NT2/D1 (cell line): ENCODE results near the gene RAB43.

ENCODE experiments used
- YY1 ChIP-seq: IDR thresholded peaks from 2 replicates; pipeline ENCODE4 v1.6.1; 2011; ENCODE audit not compliant: insufficient read length, insufficient read depth
- ZNF274 ChIP-seq: IDR thresholded peaks from 2 replicates; pipeline ENCODE4 v1.6.1; 2011; ENCODE audit warnings: mild to moderate bottlenecking, low read depth, low read length

- no peak for TF ChIP-seq YY1
- no peak for TF ChIP-seq ZNF274
These were observed 74.7 kb downstream of the RAB43 start for GRCh38 chr3:129046732-129047552.
